ENCODE measurements around the gene SASH1.

SASH1 gene

DNA sequence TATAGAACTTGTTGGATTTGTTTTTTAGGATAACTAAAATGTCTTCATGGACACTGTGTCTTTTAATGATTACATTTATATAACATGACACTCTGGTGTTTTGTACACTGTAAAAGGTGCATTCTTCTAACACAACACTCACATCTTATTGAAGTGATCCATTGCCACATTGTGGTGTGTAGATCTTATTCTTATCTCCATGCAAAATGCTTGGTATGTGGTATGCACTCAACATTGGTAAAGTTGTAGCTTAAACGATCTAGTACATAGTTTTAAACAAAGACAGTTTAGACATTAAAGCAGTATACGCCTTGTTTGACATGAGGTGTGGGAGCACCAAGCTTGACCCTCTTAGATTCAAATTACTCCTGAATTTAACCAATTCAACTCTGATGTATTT, 84.7 kb downstream of the SASH1 start:
- Histone ChIP-seq H3K4me1 (ENCODE audit: insufficient read depth, low read length) (peaks cover 5% of the 10 kb centered on the region), H3K9me3 (ENCODE audit: low read length) (no peaks in the 10 kb centered on the region), H3K4me3 (ENCODE audit: low read depth in 1 of 2, low read length in 2 of 2) (no peak overlapping the region), H3K27ac (ENCODE audit: low read depth, low read length) (no peak overlapping the region), H3K9ac (ENCODE audit: low read length) (no peak overlapping the region), H3K36me3 (ENCODE audit: insufficient read depth, low read length) (no peaks in the 10 kb centered on the region), H3K27me3 (ENCODE audit: control insufficient read depth in 1 of 2, insufficient read depth in 2 of 2, low read length in 2 of 2) (no peaks in the 10 kb centered on the region)

- Histone ChIP-seq H3K9me3 (ENCODE audit: low read length) (no peaks in the 10 kb centered on the region), H3K27ac (ENCODE audit: low read depth, low read length) (no peak overlapping the region), H3K4me1 (ENCODE audit: insufficient read depth, low read length) (peaks cover 11% of the 10 kb centered on the region), H3K4me3 (ENCODE audit: low read depth in 1 of 2, low read length in 2 of 2) (no peak overlapping the region), H3K9ac (ENCODE audit: low read length) (no peak overlapping the region), H3K27me3 (ENCODE audit: control insufficient read depth in 1 of 2, insufficient read depth in 2 of 2, low read length in 2 of 2) (no peaks in the 10 kb centered on the region), H3K36me3 (ENCODE audit: insufficient read depth, low read length) (no peaks in the 10 kb centered on the region)
These were observed 86.8 kb downstream of the SASH1 start for GRCh38 chr6:148429423-148429822.

DNA sequence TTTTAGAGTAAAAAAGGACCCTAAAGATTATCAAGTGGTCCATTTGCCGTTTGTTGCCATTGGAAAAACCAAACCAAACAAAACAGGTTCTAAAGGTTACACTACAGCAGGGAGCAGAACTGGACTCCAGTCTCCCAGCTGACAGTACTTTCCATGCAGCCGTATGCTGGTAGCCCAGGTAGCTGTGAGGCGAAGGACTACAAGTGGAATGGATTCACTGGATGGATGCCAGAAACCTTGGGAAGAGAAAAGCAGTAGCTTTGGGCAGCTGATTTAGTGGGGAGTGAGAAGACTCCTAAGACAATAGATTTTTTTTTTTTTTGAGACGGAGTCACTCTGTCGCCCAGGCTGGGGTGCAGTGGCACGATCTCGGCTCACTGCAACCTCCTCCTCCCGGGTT, 88.3 kb downstream of the SASH1 start:
- H3K9me3 ChIP-seq (ENCODE audit: low read length): no peaks in the 10 kb centered on the region
- H3K4me3 ChIP-seq (ENCODE audit: low read depth in 1 of 2, low read length in 2 of 2): no peak overlapping the region
- no peaks in the 10 kb centered on the region for H3K27me3 ChIP-seq (ENCODE audit: control insufficient read depth in 1 of 2, insufficient read depth in 2 of 2, low read length in 2 of 2)
- H3K9ac ChIP-seq (ENCODE audit: low read length): no peak overlapping the region
- no peak overlapping the region for H3K27ac ChIP-seq (ENCODE audit: low read depth, low read length)
- H3K4me1 ChIP-seq (ENCODE audit: insufficient read depth, low read length): peaks cover 11% of the 10 kb centered on the region
- H3K36me3 ChIP-seq (ENCODE audit: insufficient read depth, low read length): no peaks in the 10 kb centered on the region

DNA sequence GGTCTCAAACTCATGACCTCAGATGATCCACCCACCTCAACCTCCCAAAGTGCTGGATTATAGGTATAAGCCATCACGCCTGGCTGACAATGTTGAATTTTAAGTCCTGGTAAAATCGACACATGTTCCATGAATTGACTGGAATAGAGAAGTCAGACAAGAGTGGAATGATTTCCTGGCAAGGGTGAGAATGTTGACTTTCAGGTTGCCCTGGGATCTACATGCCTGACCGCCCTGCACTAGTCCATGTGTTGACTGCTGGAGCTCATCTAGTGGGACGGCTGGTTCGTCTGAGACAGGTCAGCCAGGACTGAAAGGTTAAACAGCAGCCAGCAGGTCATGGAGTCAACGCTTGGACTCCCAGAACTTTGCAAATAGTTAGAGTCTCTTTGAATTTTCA, 88.8 kb downstream of the SASH1 start:
- Histone ChIP-seq H3K4me3 (ENCODE audit: low read depth in 1 of 2, low read length in 2 of 2) (no peak overlapping the region), H3K27ac (ENCODE audit: low read depth, low read length) (no peak overlapping the region), H3K9ac (ENCODE audit: low read length) (no peak overlapping the region), H3K9me3 (ENCODE audit: low read length) (no peaks in the 10 kb centered on the region), H3K27me3 (ENCODE audit: control insufficient read depth in 1 of 2, insufficient read depth in 2 of 2, low read length in 2 of 2) (no peaks in the 10 kb centered on the region), H3K36me3 (ENCODE audit: insufficient read depth, low read length) (no peaks in the 10 kb centered on the region), H3K4me1 (ENCODE audit: insufficient read depth, low read length) (peaks cover 11% of the 10 kb centered on the region)

DNA sequence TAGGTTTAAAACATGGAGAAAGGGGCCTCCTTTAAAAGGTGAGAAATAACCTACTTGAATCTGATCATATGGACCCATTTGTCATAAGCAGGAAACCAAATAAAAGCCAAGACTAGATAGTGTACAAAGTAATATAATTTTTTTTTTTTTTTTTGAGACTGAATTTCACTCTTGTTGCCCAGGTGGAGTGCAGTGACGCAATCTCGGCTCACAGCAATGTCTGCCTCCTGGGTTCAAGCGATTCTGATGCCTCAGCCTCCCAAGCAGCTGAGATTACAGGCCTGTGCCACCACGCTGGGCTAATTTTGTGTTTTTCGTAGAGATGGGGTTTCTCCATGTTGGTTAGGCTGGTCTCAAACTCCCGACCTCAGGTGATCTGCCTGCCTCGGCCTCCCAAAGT, 89.2 kb downstream of the SASH1 start:
- Histone ChIP-seq H3K4me1 (ENCODE audit: insufficient read depth, low read length) (peaks cover 11% of the 10 kb centered on the region), H3K9ac (ENCODE audit: low read length) (no peak overlapping the region), H3K9me3 (ENCODE audit: low read length) (no peaks in the 10 kb centered on the region), H3K36me3 (ENCODE audit: insufficient read depth, low read length) (no peaks in the 10 kb centered on the region), H3K4me3 (ENCODE audit: low read depth in 1 of 2, low read length in 2 of 2) (no peak overlapping the region), H3K27me3 (ENCODE audit: control insufficient read depth in 1 of 2, insufficient read depth in 2 of 2, low read length in 2 of 2) (no peaks in the 10 kb centered on the region), H3K27ac (ENCODE audit: low read depth, low read length) (no peak overlapping the region)

DNA sequence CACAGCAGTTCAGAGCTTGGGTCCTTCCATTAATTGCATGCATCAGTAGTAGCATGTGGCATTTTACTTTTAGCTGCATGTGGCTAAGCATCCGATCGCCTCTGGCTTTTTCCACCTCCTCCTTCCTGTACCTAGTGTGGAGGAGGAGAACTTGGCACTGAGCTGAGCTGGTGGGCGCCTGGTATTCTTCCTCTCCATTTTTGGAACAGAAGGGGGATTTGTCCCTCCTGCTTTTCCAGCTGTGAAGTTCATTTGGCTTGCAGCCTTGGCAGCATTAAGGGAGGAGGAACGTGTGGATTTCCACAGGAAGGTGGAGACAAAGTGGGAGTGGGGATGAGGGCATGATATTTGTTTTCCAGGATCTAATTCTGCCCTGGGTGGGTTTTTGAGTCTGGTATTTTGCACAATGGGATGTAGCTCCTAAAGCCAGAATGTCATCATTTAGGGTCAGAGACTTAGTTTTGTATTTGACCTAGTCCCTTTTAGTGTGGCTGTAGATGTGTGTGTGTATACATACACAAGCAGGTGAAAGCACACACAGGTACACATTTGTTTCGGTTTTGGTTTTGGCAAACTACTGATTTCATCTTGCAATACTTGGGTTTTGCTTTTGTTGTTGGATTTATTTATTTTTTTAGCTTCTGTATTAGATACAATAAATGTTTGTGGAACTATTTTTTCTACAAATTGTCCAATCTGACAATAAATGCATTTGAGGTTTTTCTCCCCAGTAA, 90.0 kb downstream of the SASH1 start:
- no peak overlapping the region for H3K27ac ChIP-seq (ENCODE audit: low read depth, low read length)
- H3K4me3 ChIP-seq (ENCODE audit: low read depth in 1 of 2, low read length in 2 of 2): no peak overlapping the region
- no peaks in the 10 kb centered on the region for H3K9me3 ChIP-seq (ENCODE audit: low read length)
- H3K4me1 ChIP-seq (ENCODE audit: insufficient read depth, low read length): peaks cover 11% of the 10 kb centered on the region
- H3K36me3 ChIP-seq (ENCODE audit: insufficient read depth, low read length): no peaks in the 10 kb centered on the region
- no peak overlapping the region for H3K9ac ChIP-seq (ENCODE audit: low read length)
- H3K27me3 ChIP-seq (ENCODE audit: control insufficient read depth in 1 of 2, insufficient read depth in 2 of 2, low read length in 2 of 2): no peaks in the 10 kb centered on the region

GRCh38 chr6:148435386-148435785, 92.7 kb downstream of the SASH1 start:
- Histone ChIP-seq H3K9me3 (ENCODE audit: low read length) (no peaks in the 10 kb centered on the region), H3K4me3 (ENCODE audit: low read depth in 1 of 2, low read length in 2 of 2) (no peak overlapping the region), H3K27ac (ENCODE audit: low read depth, low read length) (no peak overlapping the region), H3K27me3 (ENCODE audit: control insufficient read depth in 1 of 2, insufficient read depth in 2 of 2, low read length in 2 of 2) (no peaks in the 10 kb centered on the region), H3K4me1 (ENCODE audit: insufficient read depth, low read length) (peaks cover 11% of the 10 kb centered on the region), H3K9ac (ENCODE audit: low read length) (no peak overlapping the region), H3K36me3 (ENCODE audit: insufficient read depth, low read length) (no peaks in the 10 kb centered on the region)

GRCh38 chr6:148436466-148436865, 93.8 kb downstream of the SASH1 start:
- Histone ChIP-seq H3K27me3 (ENCODE audit: control insufficient read depth in 1 of 2, insufficient read depth in 2 of 2, low read length in 2 of 2) (no peaks in the 10 kb centered on the region), H3K9ac (ENCODE audit: low read length) (no peak overlapping the region), H3K9me3 (ENCODE audit: low read length) (no peaks in the 10 kb centered on the region), H3K27ac (ENCODE audit: low read depth, low read length) (no peak overlapping the region), H3K4me1 (ENCODE audit: insufficient read depth, low read length) (peaks cover 18% of the 10 kb centered on the region), H3K36me3 (ENCODE audit: insufficient read depth, low read length) (no peaks in the 10 kb centered on the region), H3K4me3 (ENCODE audit: low read depth in 1 of 2, low read length in 2 of 2) (no peak overlapping the region)

DNA sequence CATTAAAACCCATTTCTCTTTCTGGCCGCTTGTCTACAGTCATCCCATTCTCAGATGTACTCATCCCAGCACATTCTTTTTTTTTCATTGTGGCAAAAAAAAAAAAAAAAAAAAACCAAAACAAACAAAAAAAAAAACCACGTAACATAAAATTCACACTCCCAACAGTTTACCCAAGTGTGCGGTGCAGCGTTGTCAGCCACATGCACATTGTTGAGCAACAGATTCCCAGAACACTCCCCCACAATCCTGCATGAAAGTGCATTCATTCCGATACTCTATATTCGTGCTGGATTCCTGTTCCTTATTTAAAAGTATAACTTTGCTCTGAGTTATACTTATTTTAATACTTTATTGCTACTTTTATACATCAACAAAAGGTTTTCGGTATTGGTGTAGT, 96.0 kb downstream of the SASH1 start:
- H3K27me3 ChIP-seq (ENCODE audit: control insufficient read depth in 1 of 2, insufficient read depth in 2 of 2, low read length in 2 of 2): no peaks in the 10 kb centered on the region
- no peaks in the 10 kb centered on the region for H3K36me3 ChIP-seq (ENCODE audit: insufficient read depth, low read length)
- no peak overlapping the region for H3K4me3 ChIP-seq (ENCODE audit: low read depth in 1 of 2, low read length in 2 of 2)
- no peaks in the 10 kb centered on the region for H3K9me3 ChIP-seq (ENCODE audit: low read length)
- no peak overlapping the region for H3K27ac ChIP-seq (ENCODE audit: low read depth, low read length)
- H3K4me1 ChIP-seq (ENCODE audit: insufficient read depth, low read length): peaks cover 7% of the 10 kb centered on the region
- no peak overlapping the region for H3K9ac ChIP-seq (ENCODE audit: low read length)

- Histone ChIP-seq H3K9ac (ENCODE audit: low read length) (no peak overlapping the region), H3K27ac (ENCODE audit: low read depth, low read length) (no peak overlapping the region), H3K4me3 (ENCODE audit: low read depth in 1 of 2, low read length in 2 of 2) (no peak overlapping the region), H3K27me3 (ENCODE audit: control insufficient read depth in 1 of 2, insufficient read depth in 2 of 2, low read length in 2 of 2) (no peaks in the 10 kb centered on the region), H3K36me3 (ENCODE audit: insufficient read depth, low read length) (no peaks in the 10 kb centered on the region), H3K9me3 (ENCODE audit: low read length) (no peaks in the 10 kb centered on the region), H3K4me1 (ENCODE audit: insufficient read depth, low read length) (peaks cover 7% of the 10 kb centered on the region)
These were observed 97.4 kb downstream of the SASH1 start for GRCh38 chr6:148440016-148440415.

DNA sequence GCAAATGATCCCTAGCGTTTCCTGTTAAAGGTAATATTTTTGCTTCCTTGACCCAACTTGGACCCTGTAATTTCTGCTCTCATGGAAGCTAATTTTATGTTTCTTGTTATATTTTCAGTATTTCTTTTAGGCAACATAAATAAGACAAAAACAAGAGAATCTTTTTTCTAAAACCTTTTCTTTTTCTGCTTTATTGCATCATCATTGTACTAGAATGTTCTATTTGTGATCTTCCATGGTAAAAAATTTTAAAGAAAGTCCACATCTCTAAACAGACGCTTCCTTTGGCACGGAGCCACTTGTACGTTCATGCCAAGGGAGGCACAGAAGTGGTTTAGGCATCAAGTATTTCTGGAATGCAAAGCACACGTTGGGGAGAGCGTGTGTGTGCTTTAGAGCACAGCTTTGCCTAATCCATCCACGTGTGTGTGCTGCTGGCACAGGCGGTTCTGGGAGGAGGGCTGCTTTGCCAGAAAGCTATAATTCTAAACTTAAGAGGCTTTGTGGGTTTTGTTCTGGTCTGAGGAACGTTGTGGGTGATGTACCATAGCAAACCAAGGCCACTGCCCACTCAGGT, 98.3 kb downstream of the SASH1 start:
- Histone ChIP-seq H3K4me3 (ENCODE audit: low read depth in 1 of 2, low read length in 2 of 2) (no peak overlapping the region), H3K4me1 (ENCODE audit: insufficient read depth, low read length) (peaks cover 7% of the 10 kb centered on the region), H3K9me3 (ENCODE audit: low read length) (no peaks in the 10 kb centered on the region), H3K27me3 (ENCODE audit: control insufficient read depth in 1 of 2, insufficient read depth in 2 of 2, low read length in 2 of 2) (no peaks in the 10 kb centered on the region), H3K27ac (ENCODE audit: low read depth, low read length) (no peak overlapping the region), H3K36me3 (ENCODE audit: insufficient read depth, low read length) (no peaks in the 10 kb centered on the region), H3K9ac (ENCODE audit: low read length) (no peak overlapping the region)

DNA sequence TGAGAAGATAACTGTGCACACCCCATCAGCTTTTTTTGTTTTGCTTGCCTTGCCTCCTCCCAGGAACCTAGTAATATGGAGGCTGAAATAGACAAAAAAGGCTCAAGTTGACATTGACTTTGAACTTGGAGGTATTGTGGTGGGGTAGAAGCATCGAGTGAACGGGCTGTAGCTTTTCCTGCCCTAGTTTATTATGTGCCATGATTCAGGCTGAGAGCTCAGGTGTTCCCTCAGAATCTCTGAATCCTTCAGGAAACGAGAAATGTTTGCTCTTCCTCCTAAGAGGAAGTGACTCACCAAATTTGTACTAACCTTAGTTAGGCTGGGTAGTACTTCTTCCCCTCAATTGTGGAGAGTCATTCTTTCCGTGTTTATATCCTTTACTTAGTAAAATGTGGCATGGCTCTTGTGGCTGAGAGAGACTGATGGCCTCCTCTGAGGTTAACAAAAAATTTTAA, 98.8 kb downstream of the SASH1 start:
- Histone ChIP-seq H3K4me3 (ENCODE audit: low read depth in 1 of 2, low read length in 2 of 2) (no peak overlapping the region), H3K9me3 (ENCODE audit: low read length) (no peaks in the 10 kb centered on the region), H3K27me3 (ENCODE audit: control insufficient read depth in 1 of 2, insufficient read depth in 2 of 2, low read length in 2 of 2) (no peaks in the 10 kb centered on the region), H3K27ac (ENCODE audit: low read depth, low read length) (no peak overlapping the region), H3K36me3 (ENCODE audit: insufficient read depth, low read length) (no peaks in the 10 kb centered on the region), H3K4me1 (ENCODE audit: insufficient read depth, low read length) (peaks cover 7% of the 10 kb centered on the region), H3K9ac (ENCODE audit: low read length) (no peak overlapping the region)
